CD8-positive, alpha-beta memory T cell (primary cell): ENCODE results near the gene BTBD19. TPM values are rescaled to one million over a fixed set of nuclear protein-coding genes. Genes with fewer than 3 reads are reported as not detected.

ENCODE experiments used
- CTCF ChIA-PET: fragments of 350-600 bp; sonication (Branson Sonifier 250); formaldehyde crosslinking; loops from one replicate; lab custom pipeline; 2021; ENCODE audit warnings: antibody characterized with exemption; lab: Charles Lee
- POLR2A ChIA-PET: fragments of 350-600 bp; sonication (Branson Sonifier 250); formaldehyde crosslinking; loops from one replicate; lab custom pipeline; 2021; ENCODE audit warnings: antibody characterized with exemption; lab: Charles Lee
- DNase-seq, 5 donors: peaks; one replicate each; pipeline versions ENCODE4 v3.0.0 to v3.0.0-alpha.2; 2020 to 2022; ENCODE audit warnings: mixed read lengths in 1 of 5
- H3K27ac ChIP-seq: one replicate; pipeline ENCODE4 v1.7.0; 2013; ENCODE audit warnings: low read depth, mild to moderate bottlenecking, low read length, moderate library complexity
- H3K27me3 ChIP-seq: 2 replicates; pipeline ENCODE4 v1.7.0; 2013; ENCODE audit warnings: low read length, mild to moderate bottlenecking; ENCODE audit not compliant: insufficient read depth, poor library complexity, severe bottlenecking
- H3K36me3 ChIP-seq: 2 replicates; pipeline ENCODE4 v1.7.0; 2013; ENCODE audit warnings: mild to moderate bottlenecking, low read length, moderate library complexity; ENCODE audit not compliant: insufficient read depth
- H3K4me1 ChIP-seq: 2 replicates; pipeline ENCODE4 v1.7.0; 2013; ENCODE audit warnings: mild to moderate bottlenecking, low read length, moderate library complexity; ENCODE audit not compliant: insufficient read depth
- H3K4me3 ChIP-seq: 2 replicates; pipeline ENCODE4 v1.7.0; 2013; ENCODE audit warnings: mild to moderate bottlenecking, low read length
- H3K9me3 ChIP-seq: 2 replicates; pipeline ENCODE4 v1.7.0; 2013; ENCODE audit warnings: mild to moderate bottlenecking, low read length
- H3K27ac Mint-ChIP-seq, 8 donors: one replicate each; pipeline ENCODE4 v1.8.0; 2020 to 2021; ENCODE audit warnings: mixed read lengths in 8 of 8, mild to moderate bottlenecking in 6 of 8, inconsistent platforms in 3 of 8, moderate library complexity in 3 of 8
- H3K27me3 Mint-ChIP-seq, 2 donors: one replicate each; pipeline ENCODE4 v1.8.0; 2020 to 2021; ENCODE audit warnings: mixed read lengths in 2 of 2, mild to moderate bottlenecking in 1 of 2, moderate library complexity in 1 of 2
- H3K36me3 Mint-ChIP-seq, 3 donors: one replicate each; pipeline ENCODE4 v1.8.0; 2020 to 2021; ENCODE audit warnings: mixed read lengths in 3 of 3, inconsistent platforms in 1 of 3, mild to moderate bottlenecking in 1 of 3
- H3K4me1 Mint-ChIP-seq, 3 donors: one replicate each; pipeline ENCODE4 v1.8.0; 2020 to 2021; ENCODE audit warnings: mixed read lengths in 3 of 3, inconsistent platforms in 1 of 3, mild to moderate bottlenecking in 1 of 3
- H3K4me3 Mint-ChIP-seq, 7 donors: one replicate each; pipeline ENCODE4 v1.8.0; 2020 to 2021; ENCODE audit warnings: mixed read lengths in 7 of 7, mild to moderate bottlenecking in 6 of 7, moderate library complexity in 4 of 7, inconsistent platforms in 2 of 7
- H3K9me3 Mint-ChIP-seq, 5 donors: one replicate each; pipeline ENCODE4 v1.8.0; 2020 to 2022; ENCODE audit warnings: mixed read lengths in 5 of 5, mild to moderate bottlenecking in 3 of 5, moderate library complexity in 2 of 5, inconsistent platforms in 1 of 5
- polyA plus RNA-seq: library from polyadenylated mRNA; unstranded; fragments of 300-500 nt; fragmentation: Illumina TruSeq; gene quantifications from one replicate; pipeline ENCODE4 v1.2.3, GENCODE V29; 2021
- total RNA-seq, 2 experiments: library from RNA; stranded (reverse); gene quantifications; one replicate each; pipeline ENCODE4 v1.2.3, GENCODE V29; 2021

Gene BTBD19
- total and polyA plus RNA-seq, 3 experiments from 2014 or later: 0.24 to 7.8 (median 7.3) TPM

DNA sequence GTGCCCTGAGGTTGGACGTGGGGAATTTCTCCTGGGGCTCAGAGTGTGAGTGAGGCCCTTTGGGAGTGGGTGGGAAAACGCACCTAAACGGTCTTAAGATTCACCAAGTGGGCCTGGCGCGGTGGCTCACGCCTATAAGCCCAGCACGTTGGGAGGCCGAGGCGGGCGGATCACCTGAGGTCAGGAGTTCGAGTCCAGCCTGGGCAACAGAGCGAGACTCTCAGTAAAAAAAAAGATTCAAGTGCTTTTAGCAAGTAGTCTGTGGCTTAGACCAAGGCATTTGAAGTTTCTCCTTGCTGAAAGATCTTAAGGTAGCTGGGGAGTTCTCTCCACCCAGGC lies 31.6 kb upstream of the BTBD19 start:
- Mint-ChIP-seq H3K27ac (peak overlapping the region; percentile 89 to 97 (median 94)), H3K36me3 (peaks cover 13 to 59% (median 21%) of the 10 kb centered on the region in 3 donors), H3K27me3 (no peaks in the 10 kb centered on the region), H3K4me1 (peaks cover 40 to 43% (median 42%) of the 10 kb centered on the region in 3 donors), H3K4me3 (peak overlapping the region; percentile 90 to 99 (median 94)), H3K9me3 (no peaks in the 10 kb centered on the region)
- Histone ChIP-seq H3K27me3 (no peaks in the 10 kb centered on the region), H3K36me3 (peaks cover 26% of the 10 kb centered on the region), H3K4me1 (peaks cover 27% of the 10 kb centered on the region), H3K27ac (peak overlapping the region; percentile 92), H3K9me3 (no peaks in the 10 kb centered on the region), H3K4me3 (peak overlapping the region; percentile 95)
- DNase-seq: no peak
- ChIA-PET POLR2A (interaction anchor here (0.6 to 3.2 kb wide), 11 partner anchors 9 to 563 kb away, joined by 3 to 49 read pairs (median 11); partner anchors contain the start of genes BEST4, BTBD19, DYNLT4 and HECTD3), CTCF (interaction anchor here (1.1 to 3.6 kb wide), 8 partner anchors 8 to 62 kb away, joined by 3 to 26 read pairs (median 5); partner anchors contain the start of genes BEST4, BTBD19, PLK3 and RNU5D-1)

DNA sequence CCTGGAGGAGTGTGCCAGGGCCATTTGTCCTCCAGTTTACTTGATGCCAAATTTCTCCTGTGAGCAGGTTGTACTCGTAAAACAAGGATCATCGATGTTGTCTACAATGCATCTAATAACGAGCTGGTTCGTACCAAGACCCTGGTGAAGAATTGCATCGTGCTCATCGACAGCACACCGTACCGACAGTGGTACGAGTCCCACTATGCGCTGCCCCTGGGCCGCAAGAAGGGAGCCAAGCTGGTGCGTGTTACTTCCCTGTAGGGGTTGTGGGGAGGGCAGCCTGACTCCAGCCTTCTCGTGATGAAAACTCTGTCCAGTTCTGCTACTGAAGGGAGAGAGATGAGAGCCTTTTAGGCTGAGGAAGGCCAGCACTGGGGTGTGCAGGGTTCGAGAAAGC lies 30.8 kb upstream of the BTBD19 start:
- DNase-seq: no peak
- H3K9me3 ChIP-seq: no peaks in the 10 kb centered on the region
- H3K9me3 Mint-ChIP-seq: no peaks in the 10 kb centered on the region
- H3K27ac Mint-ChIP-seq: peak overlapping the region; percentile 64 to 96 (median 93)
- no peak overlapping the region for H3K4me3 ChIP-seq
- peaks cover 26% of the 10 kb centered on the region for H3K36me3 ChIP-seq
- CTCF ChIA-PET: interaction anchor here (1.2 to 3.6 kb wide), 6 partner anchors 7 to 237 kb away, joined by 3 to 26 read pairs (median 4); partner anchors contain the start of gene PLK3
- POLR2A ChIA-PET: interaction anchor here (0.6 to 3.2 kb wide), 3 partner anchors 9 to 913 kb away, joined by 3 to 49 read pairs (median 3); partner anchors contain the start of genes BEST4 and PLK3
- peaks cover 40 to 43% (median 42%) of the 10 kb centered on the region in 3 donors for H3K4me1 Mint-ChIP-seq
- H3K27me3 ChIP-seq: no peaks in the 10 kb centered on the region
- peak overlapping the region; percentile 90 to 99 (median 94) for H3K4me3 Mint-ChIP-seq
- H3K27me3 Mint-ChIP-seq: no peaks in the 10 kb centered on the region
- peaks cover 13 to 61% (median 21%) of the 10 kb centered on the region in 3 donors for H3K36me3 Mint-ChIP-seq
- peak overlapping the region; percentile 92 for H3K27ac ChIP-seq
- peaks cover 27% of the 10 kb centered on the region for H3K4me1 ChIP-seq

DNA sequence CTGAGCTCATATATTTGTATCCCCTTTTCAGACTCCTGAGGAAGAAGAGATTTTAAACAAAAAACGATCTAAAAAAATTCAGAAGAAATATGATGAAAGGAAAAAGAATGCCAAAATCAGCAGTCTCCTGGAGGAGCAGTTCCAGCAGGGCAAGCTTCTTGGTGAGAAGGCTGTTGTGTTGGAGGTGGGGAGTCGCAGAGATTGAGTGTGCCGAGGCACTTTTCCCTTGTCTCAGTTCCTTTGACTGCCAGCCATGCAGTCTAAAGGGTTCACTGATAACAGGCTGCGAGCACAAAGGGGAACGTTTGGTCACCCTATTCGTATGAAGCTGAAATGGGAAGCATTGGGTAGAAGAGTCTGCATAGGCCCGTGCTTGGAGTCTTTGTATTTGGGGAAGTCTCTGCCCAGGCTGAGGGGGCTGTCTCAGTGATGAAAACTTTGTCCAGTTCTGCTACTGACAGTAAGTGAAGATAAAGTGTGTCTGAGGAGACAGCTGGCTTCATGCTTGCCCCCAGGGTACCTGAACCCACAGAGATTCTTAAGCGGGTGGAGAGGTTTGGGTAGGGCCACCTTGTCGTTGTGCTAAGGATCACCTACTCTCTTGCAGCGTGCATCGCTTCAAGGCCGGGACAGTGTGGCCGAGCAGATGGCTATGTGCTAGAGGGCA lies 30.2 kb upstream of the BTBD19 start:
- H3K4me1 Mint-ChIP-seq: peaks cover 38 to 45% (median 44%) of the 10 kb centered on the region in 3 donors
- Histone ChIP-seq H3K9me3 (no peaks in the 10 kb centered on the region), H3K27me3 (no peaks in the 10 kb centered on the region), H3K4me3 (no peak overlapping the region), H3K4me1 (peaks cover 27% of the 10 kb centered on the region), H3K36me3 (peaks cover 26% of the 10 kb centered on the region), H3K27ac (peak overlapping the region; percentile 92)
- no peaks in the 10 kb centered on the region for H3K9me3 Mint-ChIP-seq
- H3K36me3 Mint-ChIP-seq: peaks cover 13 to 61% (median 21%) of the 10 kb centered on the region in 3 donors
- peak overlapping the region; percentile 64 to 96 (median 93) for H3K27ac Mint-ChIP-seq
- ChIA-PET CTCF (interaction anchor here (1.0 to 3.6 kb wide), 6 partner anchors 7 to 236 kb away, joined by 3 to 26 read pairs (median 4); no protein-coding TSS in a partner anchor), POLR2A (interaction anchor here (0.6 to 1.3 kb wide), 2 partner anchors 22 to 914 kb away, joined by 3 read pairs; partner anchors contain the start of gene PLK3)
- H3K27me3 Mint-ChIP-seq: no peaks in the 10 kb centered on the region
- H3K4me3 Mint-ChIP-seq: peak overlapping the region; percentile 9 to 95 (median 44)
- no peak for DNase-seq

DNA sequence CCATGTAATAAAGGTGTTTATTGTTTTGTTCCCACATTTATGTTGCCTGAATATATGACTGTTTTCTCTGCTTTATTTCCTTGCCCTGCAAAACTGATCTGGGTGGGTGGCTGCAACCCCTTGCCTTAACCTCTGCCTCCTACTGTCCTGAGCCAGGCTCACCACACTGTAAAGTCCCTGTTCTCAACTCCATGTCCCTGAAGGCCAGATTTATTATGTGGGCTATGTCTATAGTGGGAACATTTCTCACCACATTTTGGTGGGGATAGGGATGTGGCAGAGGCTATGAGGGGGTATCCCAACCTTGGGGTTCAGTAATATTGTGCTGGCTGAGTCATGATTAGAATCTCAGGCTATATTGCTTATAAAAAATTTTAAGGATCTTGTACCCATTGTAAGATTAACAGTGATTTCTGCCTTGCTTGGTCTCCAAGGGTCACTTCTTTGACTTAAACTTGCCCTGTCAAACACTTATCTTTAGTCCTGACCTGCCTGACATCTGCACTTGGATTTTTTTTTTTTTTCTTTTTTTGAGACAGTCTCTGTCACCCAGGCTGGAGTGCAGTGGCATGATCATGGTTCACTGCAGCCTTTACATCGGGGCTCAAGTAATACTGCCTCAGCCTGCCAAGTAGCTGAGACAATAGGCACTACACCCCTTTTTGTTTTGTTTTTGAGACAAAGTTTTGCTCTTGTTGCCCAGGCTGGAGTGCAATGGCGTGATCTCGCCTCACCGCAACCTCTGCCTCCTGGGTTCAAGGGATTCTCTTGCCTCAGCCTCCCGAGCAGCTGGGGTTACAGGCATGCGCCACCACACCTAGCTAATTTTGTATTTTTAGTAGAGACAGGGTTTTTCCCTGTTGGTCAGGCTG lies 29.4 kb upstream of the BTBD19 start:
- peaks cover 34% of the 10 kb centered on the region for H3K4me1 ChIP-seq
- Mint-ChIP-seq H3K4me1 (peaks cover 44 to 51% (median 50%) of the 10 kb centered on the region in 3 donors), H3K27me3 (no peaks in the 10 kb centered on the region), H3K27ac (peak overlapping the region; percentile 4 to 94 (median 76)), H3K36me3 (peaks cover 13 to 63% (median 21%) of the 10 kb centered on the region in 3 donors), H3K4me3 (peak overlapping the region in 1 of 7 donors; percentile 95), H3K9me3 (no peaks in the 10 kb centered on the region)
- peaks cover 26% of the 10 kb centered on the region for H3K36me3 ChIP-seq
- POLR2A ChIA-PET: interaction anchor here (0.6 kb wide), 1 partner anchor 1127 kb away, joined by 3 read pairs; no protein-coding TSS in a partner anchor
- H3K4me3 ChIP-seq: no peak overlapping the region
- DNase-seq: no peak
- no peaks in the 10 kb centered on the region for H3K9me3 ChIP-seq
- no peak overlapping the region for H3K27ac ChIP-seq
- CTCF ChIA-PET: interaction anchor here (1.0 to 1.5 kb wide), 4 partner anchors 8 to 57 kb away, joined by 3 read pairs; partner anchors contain the start of gene RNU5D-1
- H3K27me3 ChIP-seq: no peaks in the 10 kb centered on the region

DNA sequence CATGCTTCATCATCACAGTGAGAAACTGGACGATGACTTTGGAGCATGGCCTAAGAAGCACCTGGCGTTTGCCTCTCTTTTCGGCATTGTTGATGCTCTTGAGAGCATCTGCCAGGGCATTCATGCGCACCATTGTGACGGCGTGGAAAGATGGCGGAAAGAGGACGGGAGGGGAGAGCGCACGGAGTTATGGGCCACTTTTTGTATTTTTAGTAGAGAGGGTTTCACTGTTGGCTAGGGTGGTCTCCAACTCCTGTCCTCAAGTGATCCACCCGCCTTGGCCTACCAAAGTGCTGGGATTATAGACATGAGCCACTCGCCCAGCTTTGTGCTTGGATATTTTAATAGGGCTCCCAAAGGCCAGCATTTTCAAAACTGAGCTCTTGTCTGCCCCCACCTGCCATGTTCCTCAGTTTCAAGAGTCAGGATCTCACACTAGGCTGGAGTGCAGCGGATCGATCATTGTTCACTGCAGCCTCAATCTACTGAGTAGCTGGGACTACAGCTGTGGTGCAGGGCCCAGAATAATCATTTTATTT lies 27.7 kb upstream of the BTBD19 start:
- Mint-ChIP-seq H3K27ac (peak overlapping the region in 3 of 8 donors; percentile 8 to 93 (median 77)), H3K4me3 (peak overlapping the region in 1 of 7 donors; percentile 60), H3K4me1 (peaks cover 48 to 56% (median 54%) of the 10 kb centered on the region in 3 donors), H3K36me3 (peaks cover 13 to 63% (median 21%) of the 10 kb centered on the region in 3 donors), H3K27me3 (no peaks in the 10 kb centered on the region), H3K9me3 (no peaks in the 10 kb centered on the region)
- POLR2A ChIA-PET: no interaction called here
- Histone ChIP-seq H3K27me3 (no peaks in the 10 kb centered on the region), H3K4me3 (no peak overlapping the region), H3K27ac (no peak overlapping the region), H3K36me3 (peaks cover 26% of the 10 kb centered on the region), H3K9me3 (no peaks in the 10 kb centered on the region), H3K4me1 (peaks cover 41% of the 10 kb centered on the region)
- no peak for DNase-seq
- CTCF ChIA-PET: interaction anchor here (1.0 to 1.3 kb wide), 3 partner anchors 9 to 234 kb away, joined by 3 read pairs; no protein-coding TSS in a partner anchor

DNA sequence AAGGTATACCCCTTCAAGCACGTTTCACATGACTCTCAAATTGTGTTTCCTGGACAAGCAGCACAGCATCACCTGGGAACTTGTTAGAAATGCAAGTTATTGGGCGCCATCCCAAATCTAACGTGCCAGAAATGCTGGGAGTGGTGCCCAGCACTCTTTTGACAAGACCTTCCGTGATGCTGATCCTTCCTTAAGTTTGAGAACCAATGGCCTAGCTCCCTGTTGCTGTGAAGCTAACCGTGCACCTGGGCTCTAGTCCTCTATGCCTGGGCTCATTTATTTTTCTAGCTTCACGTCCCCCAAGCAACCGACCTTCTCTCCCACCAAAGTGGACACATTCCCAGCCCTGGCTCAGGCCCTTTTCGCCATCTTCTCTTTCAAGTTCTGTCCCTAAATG lies 24.6 kb upstream of the BTBD19 start:
- Histone ChIP-seq H3K27ac (peak overlapping the region; percentile 47), H3K27me3 (no peaks in the 10 kb centered on the region), H3K36me3 (peaks cover 8% of the 10 kb centered on the region), H3K4me1 (peaks cover 29% of the 10 kb centered on the region), H3K9me3 (no peaks in the 10 kb centered on the region), H3K4me3 (peak overlapping the region; percentile 47)
- Mint-ChIP-seq H3K4me3 (peak overlapping the region; percentile 63 to 85 (median 71)), H3K9me3 (no peaks in the 10 kb centered on the region), H3K27ac (peak overlapping the region; percentile 35 to 91 (median 66)), H3K36me3 (peaks cover 5 to 34% (median 13%) of the 10 kb centered on the region in 3 donors), H3K27me3 (no peaks in the 10 kb centered on the region), H3K4me1 (peaks cover 31 to 40% (median 35%) of the 10 kb centered on the region in 3 donors)
- no peak for DNase-seq
- CTCF ChIA-PET: interaction anchor here (0.7 to 5.9 kb wide), 8 partner anchors 8 to 229 kb away, joined by 3 to 39 read pairs (median 8); partner anchors contain the start of genes HECTD3, PLK3, RPS8 and UROD
- POLR2A ChIA-PET: interaction anchor here (0.7 to 5.8 kb wide), 5 partner anchors 8 to 238 kb away, joined by 3 to 49 read pairs (median 3); partner anchors contain the start of genes PLK3 and RPS8
